Ovary (tissue), 9 donors: ENCODE data around the gene ETV5. TPM values are rescaled to one million over a fixed set of nuclear protein-coding genes. Genes with fewer than 3 reads are reported as not detected.

Source experiments
- DNase-seq, 5 donors: peaks; one replicate each; pipeline ENCODE4 v3.0.0-alpha.2; 2019 to 2020
- H3K27ac ChIP-seq, 2 donors: fragments of 200-600 bp; one replicate each; pipeline versions ENCODE4 v1.5.1 to v1.8.0; 2019 to 2022
- H3K27me3 ChIP-seq: fragments of 200-600 bp; one replicate; pipeline ENCODE4 v1.8.0; 2022
- H3K36me3 ChIP-seq: fragments of 200-600 bp; sonication (generic); one replicate; pipeline ENCODE4 v1.5.1; 2019
- H3K4me1 ChIP-seq: one replicate; pipeline ENCODE4 v1.8.1; 2013; ENCODE audit warnings: mild to moderate bottlenecking, moderate library complexity; ENCODE audit not compliant: insufficient read depth
- H3K4me3 ChIP-seq: fragments of 200-600 bp; sonication (generic); one replicate; pipeline ENCODE4 v1.5.1; 2017
- H3K9me3 ChIP-seq, 2 donors: fragments of 200-600 bp in 1 of 2; sonication (generic) in 1 of 2; one replicate each; pipeline versions ENCODE4 v1.5.1 to v1.8.1; 2013 to 2019; ENCODE audit warnings: mild to moderate bottlenecking in 1 of 2, moderate library complexity in 1 of 2
- EP300 ChIP-seq: sonication (generic); formaldehyde crosslinking; IDR thresholded peaks from one replicate; pipeline ENCODE4 v1.6.1; 2017; ENCODE audit warnings: antibody characterized with exemption
- POLR2A ChIP-seq: fragments of 450-650 bp; IDR thresholded peaks from one replicate; pipeline ENCODE4 v1.6.1; 2017; ENCODE audit warnings: antibody characterized with exemption, mild to moderate bottlenecking, moderate library complexity
- WGBS, 3 donors: extraction: QIAGEN DNeasy Blood & Tissue Kit in 1 of 3; methylation state at CpG; one replicate each; pipeline versions ENCODE4 v1.1.5 to v1.1.7; 2013 to 2017; 5-methylcytosine and 5-hydroxymethylcytosine counted together
- intact Hi-C, 4 donors: fragments of 100-400 bp; cut with DNase I; formaldehyde crosslinking; loops; one replicate each; pipeline versions ENCODE4 v1.11.0 to v1.15.1; 2022 to 2023
- polyA plus RNA-seq, 2 donors: library from polyadenylated mRNA; stranded (reverse); fragments of 200-250 nt in 1 of 2; fragments of 350-450 nt in 1 of 2; fragmentation: Illumina TruSeq in 1 of 2; extraction: RNeasy Lipid Tissue Mini Kit (QIAGEN cat#74804) in 1 of 2; gene quantifications; one replicate each; pipeline ENCODE4 v1.2.3, GENCODE V29; 2013 to 2014
- total RNA-seq, 7 donors: library from RNA; depleted of rRNA in 2 of 7; stranded (reverse); fragments of >200 nt in 2 of 7; fragmentation: NEBNext Ultra II Directional in 3 of 7; extraction: Animal tissue kit (Norgen Biotek cat#: 25700) in 3 of 7; gene quantifications; one replicate each; pipeline versions ENCODE4 v1.1.0 to v1.2.4, GENCODE V29; 2016 to 2023
- TF ChIP-seq, protein P1 (sequence below), 3 donors: fragments of 450-650 bp in 2 of 3; fragments of 200-600 bp in 1 of 3; IDR thresholded peaks; one replicate each; pipeline versions ENCODE4 v1.5.1 to v1.8.0; 2016 to 2022; ENCODE audit warnings: antibody characterized with exemption in 3 of 3, mild to moderate bottlenecking in 1 of 3
- donor health status: DM: no; HTN: no; CAD: no; lungs with moderate emphysema.
- donor health status: DM: no; HTN: no; CAD: no.
- donor health status: Bipolar disorder and iron deficiency.
- donor health status: DM: yes; HTN: yes; CAD: no.
- donor health status: DM: no; HTN: no; CAD: no.
- donor health status: DM: yes; HTN: yes; CAD: no.

ETV5 gene
- total and polyA plus RNA-seq, 9 donors = 1.8 to 20.4 (median 6.6) TPM

DNA sequence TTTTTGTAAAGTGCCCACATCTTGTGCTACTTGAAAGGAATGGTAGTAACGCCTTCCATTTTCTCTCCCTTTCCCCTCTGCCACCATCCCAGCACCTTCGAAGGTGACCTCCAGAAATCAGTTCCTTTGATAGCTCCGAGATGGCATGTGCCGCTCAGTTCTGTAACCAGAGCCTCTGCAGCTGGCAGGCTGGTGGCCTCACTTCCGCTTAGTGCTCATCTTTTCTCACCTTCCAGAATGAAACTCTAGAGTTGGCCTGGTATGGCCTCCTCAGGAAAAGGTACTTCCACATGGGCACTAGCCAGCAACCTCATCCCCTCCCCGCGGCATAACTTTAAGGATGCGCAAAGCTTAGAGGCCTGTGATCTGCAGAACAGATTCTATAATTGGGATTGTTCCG is 38.8 kb downstream of the ETV5 start:
- no peak for TF ChIP-seq POLR2A
- no peak for TF ChIP-seq EP300
- TF ChIP-seq, protein P1, sequence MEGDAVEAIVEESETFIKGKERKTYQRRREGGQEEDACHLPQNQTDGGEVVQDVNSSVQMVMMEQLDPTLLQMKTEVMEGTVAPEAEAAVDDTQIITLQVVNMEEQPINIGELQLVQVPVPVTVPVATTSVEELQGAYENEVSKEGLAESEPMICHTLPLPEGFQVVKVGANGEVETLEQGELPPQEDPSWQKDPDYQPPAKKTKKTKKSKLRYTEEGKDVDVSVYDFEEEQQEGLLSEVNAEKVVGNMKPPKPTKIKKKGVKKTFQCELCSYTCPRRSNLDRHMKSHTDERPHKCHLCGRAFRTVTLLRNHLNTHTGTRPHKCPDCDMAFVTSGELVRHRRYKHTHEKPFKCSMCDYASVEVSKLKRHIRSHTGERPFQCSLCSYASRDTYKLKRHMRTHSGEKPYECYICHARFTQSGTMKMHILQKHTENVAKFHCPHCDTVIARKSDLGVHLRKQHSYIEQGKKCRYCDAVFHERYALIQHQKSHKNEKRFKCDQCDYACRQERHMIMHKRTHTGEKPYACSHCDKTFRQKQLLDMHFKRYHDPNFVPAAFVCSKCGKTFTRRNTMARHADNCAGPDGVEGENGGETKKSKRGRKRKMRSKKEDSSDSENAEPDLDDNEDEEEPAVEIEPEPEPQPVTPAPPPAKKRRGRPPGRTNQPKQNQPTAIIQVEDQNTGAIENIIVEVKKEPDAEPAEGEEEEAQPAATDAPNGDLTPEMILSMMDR (IDR thresholded peaks at IDR 0.05) = no peak
- Histone ChIP-seq H3K4me3 (no peak overlapping the region), H3K27me3 (no peaks in the 10 kb centered on the region), H3K36me3 (no peaks in the 10 kb centered on the region), H3K9me3 (no peaks in the 10 kb centered on the region), H3K4me1 (no peaks in the 10 kb centered on the region), H3K27ac (no peak overlapping the region)
- intact Hi-C loops = no loop called here
- 77 to 80% (median 79%) methylated on average over 9 of the region's 9 CpGs for WGBS, 3 donors
- DNase-seq = no peak

DNA sequence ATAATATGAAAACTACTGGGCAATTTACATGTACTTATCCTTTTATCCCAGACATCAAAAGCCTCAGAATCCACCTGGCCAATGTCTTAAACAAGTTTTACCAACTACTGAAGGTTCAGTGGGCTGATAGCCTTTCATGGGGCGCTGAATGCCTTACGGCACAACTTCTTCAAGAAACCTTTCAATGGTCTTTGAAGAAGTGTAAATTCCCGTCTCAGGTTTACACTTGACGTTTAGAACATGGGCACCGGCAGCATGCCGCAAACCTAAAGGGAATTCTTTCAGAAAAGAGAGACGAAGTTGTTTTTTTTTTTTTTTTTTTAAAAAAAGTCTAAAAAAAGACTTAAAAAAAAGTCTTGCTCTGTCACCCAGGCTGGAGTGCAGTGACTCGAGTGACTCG is 39.7 kb downstream of the ETV5 start:
- TF ChIP-seq POLR2A (no peak), EP300 (no peak)
- TF ChIP-seq, protein P1 (IDR thresholded peaks at IDR 0.05) = no peak
- Histone ChIP-seq H3K27ac (no peak overlapping the region), H3K4me3 (no peak overlapping the region), H3K27me3 (no peaks in the 10 kb centered on the region), H3K9me3 (no peaks in the 10 kb centered on the region), H3K36me3 (no peaks in the 10 kb centered on the region), H3K4me1 (no peaks in the 10 kb centered on the region)
- no peak for DNase-seq
- intact Hi-C loops = no loop called here
- WGBS, 3 donors = 95 to 97% (median 96%) methylated on average over 9 of the region's 9 CpGs

GRCh38 chr3:186068243-186068552 is 40.7 kb downstream of the ETV5 start:
- WGBS, 3 donors = 41 to 56% (median 45%) methylated on average over 2 of the region's 2 CpGs
- TF ChIP-seq EP300 = no peak
- TF ChIP-seq, protein P1 (IDR thresholded peaks at IDR 0.05) = no peak
- no peak for TF ChIP-seq POLR2A
- Histone ChIP-seq H3K9me3 (no peaks in the 10 kb centered on the region), H3K27ac (no peak overlapping the region), H3K27me3 (no peaks in the 10 kb centered on the region), H3K4me3 (no peak overlapping the region), H3K36me3 (no peaks in the 10 kb centered on the region), H3K4me1 (no peaks in the 10 kb centered on the region)
- intact Hi-C loops = no loop called here
- no peak for DNase-seq

- Histone ChIP-seq H3K4me3 (no peak overlapping the region), H3K27me3 (no peaks in the 10 kb centered on the region), H3K4me1 (no peaks in the 10 kb centered on the region), H3K36me3 (no peaks in the 10 kb centered on the region), H3K9me3 (no peaks in the 10 kb centered on the region), H3K27ac (no peak overlapping the region)
- TF ChIP-seq EP300 (no peak), POLR2A (no peak)
- TF ChIP-seq, protein P1 (IDR thresholded peaks at IDR 0.05) = no peak
- WGBS, 3 donors = 84 to 89% (median 88%) methylated on average over 9 of the region's 9 CpGs
- no peak for DNase-seq
- intact Hi-C loops = no loop called here
Observed at GRCh38 chr3:186067360-186068242, 41.3 kb downstream of the ETV5 start.
